GM18870 (cell line): ENCODE results near the gene TCP11L2.
"Not testable (repeated sequence)": the region's sequence is repeated elsewhere in the genome, so short reads cannot be mapped to it uniquely, and the experiment has no call there.

Experiments
- ATAC-seq: cut with Tn5 transposase; IDR thresholded peaks from one replicate; pipeline ENCODE4 v1.9.1; 2021; ENCODE audit warnings: moderate library complexity; ENCODE audit not compliant: unreplicated experiment

Gene TCP11L2

GRCh38 chr12:106282457-106283097, 20.0 kb upstream of the TCP11L2 start:
- ATAC-seq, result no peak

- ATAC-seq, result no peak
Measured at GRCh38 chr12:106284358-106285105, 18.0 kb upstream of the TCP11L2 start.

GRCh38 chr12:106285982-106286381, 16.6 kb upstream of the TCP11L2 start:
- no peak for ATAC-seq

GRCh38 chr12:106286576-106287162, 15.9 kb upstream of the TCP11L2 start:
- not testable (repeated sequence) for ATAC-seq

- no peak for ATAC-seq
Measured at GRCh38 chr12:106287364-106287763, 15.2 kb upstream of the TCP11L2 start.

GRCh38 chr12:106288101-106288493, 14.4 kb upstream of the TCP11L2 start:
- no peak for ATAC-seq

- ATAC-seq, result no peak
Measured at GRCh38 chr12:106288494-106289195, 13.9 kb upstream of the TCP11L2 start.

GRCh38 chr12:106289196-106289681, 13.3 kb upstream of the TCP11L2 start:
- ATAC-seq, result no peak

GRCh38 chr12:106290666-106291065, 11.9 kb upstream of the TCP11L2 start:
- ATAC-seq, result no peak

- no peak for ATAC-seq
Measured at GRCh38 chr12:106291342-106291741, 11.2 kb upstream of the TCP11L2 start.

GRCh38 chr12:106292339-106292738, 10.2 kb upstream of the TCP11L2 start:
- ATAC-seq, result no peak

- ATAC-seq, result no peak
Measured at GRCh38 chr12:106296179-106296877, 6.2 kb upstream of the TCP11L2 start.

- ATAC-seq, result no peak
Measured at GRCh38 chr12:106297075-106297474, 5.5 kb upstream of the TCP11L2 start.

- no peak for ATAC-seq
Measured at GRCh38 chr12:106297681-106298080, 4.9 kb upstream of the TCP11L2 start.

GRCh38 chr12:106299202-106299774, 3.2 kb upstream of the TCP11L2 start:
- no peak for ATAC-seq

GRCh38 chr12:106300761-106301160, 1.8 kb upstream of the TCP11L2 start:
- no peak for ATAC-seq

- ATAC-seq, result no peak
Measured at GRCh38 chr12:106301241-106301610, 1.3 kb upstream of the TCP11L2 start.

- ATAC-seq, result peak; percentile 65
Measured at GRCh38 chr12:106301611-106302321, 767 bp upstream of the TCP11L2 start.

- no peak for ATAC-seq
Measured at GRCh38 chr12:106303202-106303820, 778 bp downstream of the TCP11L2 start.
